ENCODE data around the gene PRKACA.

The PRKACA gene

GRCh38 chr19:14062558-14062855, 55.1 kb downstream of the PRKACA start:
- no peak for TF ChIP-seq CTCF (IDR thresholded peaks at IDR 0.05; ENCODE audit: insufficient read depth, missing control alignments)
- DNase-seq (ENCODE audit: insufficient read length, low spot score) (no peak), FAIRE-seq (no peak)

GRCh38 chr19:14061751-14062557, 55.6 kb downstream of the PRKACA start, which contains the start of gene PALM3:
Gene PALM3, minus strand, starts transcription at chr19:14062076. Its CDS starts 96 bp downstream, at chr19:14061980.
- FAIRE-seq (no peak), DNase-seq (ENCODE audit: insufficient read length, low spot score) (no peak)
- no peak for TF ChIP-seq CTCF (IDR thresholded peaks at IDR 0.05; ENCODE audit: insufficient read depth, missing control alignments)

DNA sequence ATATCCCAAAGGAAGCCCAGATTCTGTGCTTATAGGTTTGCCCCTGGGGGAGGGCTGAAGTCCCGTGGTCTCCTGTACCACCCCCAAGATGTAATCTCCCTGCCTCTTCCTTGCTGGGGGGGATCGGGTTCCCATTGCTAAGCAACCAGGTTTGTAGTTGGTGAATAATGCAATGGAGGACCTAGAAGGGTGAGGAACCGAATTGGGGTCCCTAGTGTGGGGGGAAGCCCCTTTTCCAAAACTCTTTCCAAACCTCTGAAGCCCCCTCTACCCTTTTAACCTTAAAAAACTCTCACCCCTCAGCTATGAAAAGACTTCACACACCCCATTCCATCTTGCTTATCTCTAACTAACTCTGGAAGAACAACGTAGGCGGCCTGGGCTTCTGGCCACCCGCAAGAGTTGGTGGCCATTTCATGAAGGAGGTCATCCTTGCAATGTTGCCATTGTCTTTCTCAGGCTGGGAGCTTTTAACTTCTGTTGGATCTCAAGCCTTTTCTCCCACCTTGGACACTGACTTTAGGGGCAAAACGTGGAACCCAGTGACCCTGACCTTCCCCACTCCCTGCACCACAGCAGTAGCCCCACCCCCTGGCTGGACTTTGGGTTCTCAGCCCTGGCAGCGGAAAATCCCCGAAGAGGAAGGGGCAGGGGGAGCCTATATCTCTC, 56.3 kb downstream of the PRKACA start:
- DNase-seq (ENCODE audit: insufficient read length, low spot score) = no peak
- no peak for TF ChIP-seq CTCF (IDR thresholded peaks at IDR 0.05; ENCODE audit: insufficient read depth, missing control alignments)
- no peak for FAIRE-seq

- DNase-seq (ENCODE audit: insufficient read length, low spot score) = no peak
- no peak for FAIRE-seq
- no peak for TF ChIP-seq CTCF (IDR thresholded peaks at IDR 0.05; ENCODE audit: insufficient read depth, missing control alignments)
Measured at GRCh38 chr19:14059652-14060155, 57.9 kb downstream of the PRKACA start.

- TF ChIP-seq CTCF (IDR thresholded peaks at IDR 0.05; ENCODE audit: insufficient read depth, missing control alignments) = peak; percentile 58
- no peak for FAIRE-seq
- no peak for DNase-seq (ENCODE audit: insufficient read length, low spot score)
Measured at GRCh38 chr19:14059093-14059480, 58.5 kb downstream of the PRKACA start.

GRCh38 chr19:14058182-14059092, 59.1 kb downstream of the PRKACA start:
- DNase-seq (ENCODE audit: insufficient read length, low spot score) = no peak
- no peak for FAIRE-seq
- TF ChIP-seq CTCF (IDR thresholded peaks at IDR 0.05; ENCODE audit: insufficient read depth, missing control alignments) = no peak
